Smooth muscle cell (in vitro differentiated cells): ENCODE results near the gene OXSR1. TPM values are rescaled to one million over a fixed set of nuclear protein-coding genes. Genes with fewer than 3 reads are reported as not detected.

Experiments used
- DNase-seq: peaks from one replicate; lab custom pipeline; 2025; ENCODE audit not compliant: unreplicated experiment; lab: John Stamatoyannopoulos, UW
- H2AFZ ChIP-seq: fragments of 200-600 bp; sonication (generic); 2 replicates; pipeline ENCODE4 v1.6.0; 2016; ENCODE audit warnings: antibody characterized with exemption, low read depth, mild to moderate bottlenecking
- H3F3A ChIP-seq: fragments of 200-600 bp; sonication (generic); 2 replicates; pipeline ENCODE4 v1.6.0; 2017; ENCODE audit warnings: antibody characterized with exemption, low read depth
- H3K27ac ChIP-seq: fragments of 200-600 bp; sonication (generic); 2 replicates; pipeline ENCODE4 v1.5.1; 2016; ENCODE audit warnings: low read depth, mild to moderate bottlenecking
- H3K27me3 ChIP-seq: fragments of 200-600 bp; sonication (generic); 2 replicates; pipeline ENCODE4 v1.6.1; 2016; ENCODE audit warnings: low read depth, mild to moderate bottlenecking
- H3K36me3 ChIP-seq: fragments of 200-600 bp; sonication (generic); 2 replicates; pipeline ENCODE4 v1.5.1; 2016; ENCODE audit warnings: low read depth
- H3K4me1 ChIP-seq: fragments of 200-600 bp; sonication (generic); 2 replicates; pipeline ENCODE4 v1.5.1; 2016; ENCODE audit warnings: low read depth
- H3K4me2 ChIP-seq: fragments of 200-600 bp; sonication (generic); 2 replicates; pipeline ENCODE4 v1.6.0; 2016; ENCODE audit warnings: mild to moderate bottlenecking
- H3K4me3 ChIP-seq: fragments of 200-600 bp; sonication (generic); 2 replicates; pipeline ENCODE4 v1.5.1; 2016; ENCODE audit warnings: mild to moderate bottlenecking
- H3K79me2 ChIP-seq: fragments of 200-600 bp; sonication (generic); 2 replicates; pipeline ENCODE4 v1.6.0; 2016; ENCODE audit warnings: low read depth, mild to moderate bottlenecking
- H3K9ac ChIP-seq: fragments of 200-600 bp; sonication (generic); 2 replicates; pipeline ENCODE4 v1.6.0; 2016; ENCODE audit warnings: low read depth
- H3K9me3 ChIP-seq: fragments of 200-600 bp; sonication (generic); replicated peaks from 2 replicates; pipeline ENCODE4 v1.5.1; 2016; ENCODE audit warnings: low read depth
- H4K20me1 ChIP-seq: fragments of 200-600 bp; sonication (generic); 2 replicates; pipeline ENCODE4 v1.6.0; 2016; ENCODE audit warnings: low read depth
- CTCF ChIP-seq: fragments of 200-600 bp; sonication (generic); IDR thresholded peaks from 2 replicates; pipeline ENCODE4 v1.5.1; 2017; ENCODE audit warnings: borderline replicate concordance, mild to moderate bottlenecking, antibody characterized with exemption; ENCODE audit not compliant: insufficient read depth, poor library complexity, severe bottlenecking
- WGBS: methylation state at CpG from one replicate; pipeline ENCODE4 v1.1.7; 2016; ENCODE audit warnings: low lambda C conversion rate; 5-methylcytosine and 5-hydroxymethylcytosine counted together
- polyA plus RNA-seq: library from polyadenylated mRNA; unstranded; fragments of >200 nt; fragmentation: Nextera tagmentation; extraction: Ambion mirVana; gene quantifications from 2 replicates; pipeline ENCODE4 v1.2.1, GENCODE V29; 2016
- total RNA-seq: library from RNA; depleted of rRNA; stranded (reverse); fragments of >200 nt; gene quantifications from 2 replicates; pipeline ENCODE4 v1.2.3, GENCODE V29; 2014

Gene OXSR1
- total and polyA plus RNA-seq, 2 experiments from 2014 or later = 11.9 to 50.6 TPM

- 87% methylated on average over 5 of the region's 5 CpGs for WGBS
- H3K4me3 ChIP-seq = no peak overlapping the region
- no peaks in the 10 kb centered on the region for H3F3A ChIP-seq
- no peaks in the 10 kb centered on the region for H4K20me1 ChIP-seq
- no peak overlapping the region for H2AFZ ChIP-seq
- H3K4me2 ChIP-seq = no peak overlapping the region
- H3K4me1 ChIP-seq = no peaks in the 10 kb centered on the region
- no peaks in the 10 kb centered on the region for H3K27me3 ChIP-seq
- H3K27ac ChIP-seq = peak overlapping the region; percentile 16
- H3K9me3 ChIP-seq = peaks cover 3% of the 10 kb centered on the region
- DNase-seq = no peak
- no peak overlapping the region for H3K9ac ChIP-seq
- no peaks in the 10 kb centered on the region for H3K79me2 ChIP-seq
- no peaks in the 10 kb centered on the region for H3K36me3 ChIP-seq
- no peak for TF ChIP-seq CTCF
These were observed 16.9 kb upstream of the OXSR1 start for GRCh38 chr3:38148311-38148882.

GRCh38 chr3:38149708-38150107 lies 15.6 kb upstream of the OXSR1 start:
- Histone ChIP-seq H4K20me1 (no peaks in the 10 kb centered on the region), H3K4me1 (no peaks in the 10 kb centered on the region), H3K27ac (no peak overlapping the region), H2AFZ (no peak overlapping the region), H3K36me3 (no peaks in the 10 kb centered on the region), H3K4me3 (no peak overlapping the region), H3K9ac (no peak overlapping the region), H3K4me2 (no peak overlapping the region), H3F3A (no peaks in the 10 kb centered on the region), H3K9me3 (peaks cover 3% of the 10 kb centered on the region), H3K79me2 (no peaks in the 10 kb centered on the region), H3K27me3 (no peaks in the 10 kb centered on the region)
- 39% methylated on average over 3 of the region's 3 CpGs for WGBS
- TF ChIP-seq CTCF = no peak
- no peak for DNase-seq

GRCh38 chr3:38150780-38151528 lies 14.4 kb upstream of the OXSR1 start:
- Histone ChIP-seq H3K4me1 (no peaks in the 10 kb centered on the region), H3F3A (no peaks in the 10 kb centered on the region), H2AFZ (no peak overlapping the region), H3K36me3 (no peaks in the 10 kb centered on the region), H3K27me3 (no peaks in the 10 kb centered on the region), H3K27ac (peak overlapping the region; percentile 94), H3K9me3 (peaks cover 3% of the 10 kb centered on the region), H4K20me1 (no peaks in the 10 kb centered on the region), H3K79me2 (no peaks in the 10 kb centered on the region), H3K4me3 (no peak overlapping the region), H3K4me2 (no peak overlapping the region), H3K9ac (peak overlapping the region; percentile 18)
- 89% methylated on average over 3 of the region's 3 CpGs for WGBS
- TF ChIP-seq CTCF = peak; percentile 5
- no peak for DNase-seq
